HCT116 (cell line): ENCODE measurements around the gene TENT5A. TPM values are rescaled to one million over a fixed set of nuclear protein-coding genes. Genes with fewer than 3 reads are reported as not detected.

Experiments
- ATAC-seq: fragments of 200-7000 bp; cut with Tn5 transposase; 2 replicates; pipeline ENCODE4 v1.9.1; 2020; ENCODE audit warnings: mild to moderate bottlenecking, moderate library complexity
- BruUV-seq: library from RNA; stranded (reverse); fragments of 400-500 nt; replicated peaks from 2 replicates; lab custom pipeline; 2021; lab: Mats Ljungman, UMichigan
- CTCF ChIA-PET: fragments of 300-600 bp; sonication (Branson Sonifier 250); formaldehyde crosslinking; loops from one replicate; lab custom pipeline; 2021; ENCODE audit warnings: antibody characterized with exemption; lab: Charles Lee
- POLR2A ChIA-PET: fragments of 300-600, 350-600 bp; sonication (Branson Sonifier 250); formaldehyde crosslinking; loops from one replicate; lab custom pipeline; 2021; ENCODE audit warnings: antibody characterized with exemption; lab: Charles Lee
- RAD21 ChIA-PET, 2 experiments: fragments of 300-600 bp; sonication (Branson Sonifier 250); formaldehyde crosslinking; loops; one replicate each; lab custom pipeline; 2023; ENCODE audit warnings: low total read pairs in 2 of 2; ENCODE audit not compliant: uncharacterized antibody in 2 of 2, unreplicated experiment in 2 of 2, low non-redundant PET in 1 of 2; lab: Charles Lee
- DNase-seq: peaks from one replicate; pipeline ENCODE4 v3.0.0-alpha.2; 2010; ENCODE audit warnings: low read depth, low spot score
- H2AFZ ChIP-seq: fragments of 200-600 bp; shearing (Covaris generic), sonication (generic); 2 replicates; pipeline ENCODE4 v1.6.1; 2017; ENCODE audit warnings: low read depth, mixed run types, mixed read lengths, antibody characterized with exemption, low read length; ENCODE audit not compliant: poor library complexity, severe bottlenecking
- H3K27ac ChIP-seq: 2 replicates; pipeline ENCODE4 v1.5.1; 2012; ENCODE audit warnings: low read depth, low read length
- H3K27me3 ChIP-seq: fragments of 200-600 bp; sonication (generic); 2 replicates; pipeline ENCODE4 v1.6.1; 2016; ENCODE audit warnings: mixed run types, low read length, mixed read lengths; ENCODE audit not compliant: insufficient read depth
- H3K36me3 ChIP-seq, 2 experiments: fragments of 200-500 bp in 1 of 2; fragments of 200-600 bp in 1 of 2; sonication (Bioruptor generic) in 1 of 2; sonication (generic) in 1 of 2; 2 replicates each; pipeline versions ENCODE4 v1.5.1 to v1.6.1; 2014 to 2016; ENCODE audit warnings: low read length in 2 of 2, inconsistent platforms in 1 of 2, mixed read lengths in 1 of 2, mixed run types in 1 of 2; ENCODE audit not compliant: insufficient read depth in 2 of 2, control insufficient read depth in 1 of 2
- H3K4me1 ChIP-seq, 2 experiments: fragments of 200-600 bp in 1 of 2; sonication (generic) in 1 of 2; 2 replicates each; pipeline versions ENCODE4 v1.5.1 to v1.6.1; 2012 to 2017; ENCODE audit warnings: low read length in 2 of 2, inconsistent platforms in 1 of 2, mild to moderate bottlenecking in 1 of 2, mixed read lengths in 1 of 2, mixed run types in 1 of 2, moderate library complexity in 1 of 2; ENCODE audit not compliant: insufficient read depth in 2 of 2, control insufficient read depth in 1 of 2
- H3K4me2 ChIP-seq: fragments of 200-600 bp; sonication (generic); 2 replicates; pipeline ENCODE4 v1.6.1; 2017; ENCODE audit warnings: mixed run types, low read length, mixed read lengths
- H3K4me3 ChIP-seq, 2 experiments: fragments of 200-600 bp in 1 of 2; sonication (generic) in 1 of 2; replicated peaks in 1 of 2; 2 replicates each; pipeline ENCODE4 v1.5.1; 2011 to 2016; ENCODE audit warnings: low read length in 2 of 2, control low read depth in 1 of 2, low read depth in 1 of 2, mild to moderate bottlenecking in 1 of 2, mixed read lengths in 1 of 2, mixed run types in 1 of 2
- H3K79me2 ChIP-seq: fragments of 200-600 bp; sonication (generic); 2 replicates; pipeline ENCODE4 v1.6.1; 2017; ENCODE audit warnings: mild to moderate bottlenecking, mixed run types, low read length, moderate library complexity, mixed read lengths; ENCODE audit not compliant: insufficient read depth
- H3K9ac ChIP-seq: fragments of 200-600 bp; sonication (generic); 2 replicates; pipeline ENCODE4 v1.6.1; 2016; ENCODE audit warnings: low read length, mixed read lengths
- H3K9me2 ChIP-seq: fragments of 200-600 bp; sonication (generic), shearing (Covaris generic); 2 replicates; pipeline ENCODE4 v1.6.1; 2017; ENCODE audit warnings: mixed run types, mild to moderate bottlenecking, moderate library complexity; ENCODE audit not compliant: insufficient read depth
- H3K9me3 ChIP-seq, 2 experiments: fragments of 200-500 bp in 1 of 2; fragments of 200-600 bp in 1 of 2; sonication (Bioruptor generic) in 1 of 2; sonication (generic) in 1 of 2; 2 replicates each; pipeline ENCODE4 v1.6.1; 2014 to 2017; ENCODE audit warnings: low read length in 2 of 2, mixed read lengths in 2 of 2, inconsistent platforms in 1 of 2, low read depth in 1 of 2, mild to moderate bottlenecking in 1 of 2, mixed run types in 1 of 2, moderate library complexity in 1 of 2; ENCODE audit not compliant: control insufficient read depth in 1 of 2, insufficient read depth in 1 of 2
- H4K20me1 ChIP-seq: fragments of 200-600 bp; sonication (generic), shearing (Covaris generic); 2 replicates; pipeline ENCODE4 v1.6.1; 2017; ENCODE audit warnings: mixed run types, mild to moderate bottlenecking, moderate library complexity; ENCODE audit not compliant: insufficient read depth
- CBX3 ChIP-seq: IDR thresholded peaks from 2 replicates; pipeline ENCODE4 v1.6.1; 2012; ENCODE audit warnings: low read depth
- CEBPB ChIP-seq: IDR thresholded peaks from 2 replicates; pipeline ENCODE4 v1.6.1; 2012; ENCODE audit warnings: low read depth
- EGR1 ChIP-seq: IDR thresholded peaks from 2 replicates; pipeline ENCODE4 v1.6.1; 2012; ENCODE audit warnings: low read depth
- EZH2 ChIP-seq: fragments of 200-600 bp; sonication (generic); IDR thresholded peaks from 2 replicates; pipeline ENCODE4 v1.6.1; 2017; ENCODE audit warnings: antibody characterized with exemption, mixed run types
- EZH2phosphoT487 ChIP-seq: fragments of 200-600 bp; IDR thresholded peaks from 2 replicates; pipeline ENCODE4 v1.6.1; 2018; ENCODE audit warnings: antibody characterized with exemption, borderline replicate concordance
- FOSL1 ChIP-seq: IDR thresholded peaks from 2 replicates; pipeline ENCODE4 v1.6.1; 2012; ENCODE audit warnings: low read depth
- POLR2A ChIP-seq: IDR thresholded peaks from 2 replicates; pipeline ENCODE4 v1.7.0; 2011; ENCODE audit warnings: borderline replicate concordance; ENCODE audit not compliant: insufficient read depth, insufficient read length; ENCODE audit errors: extremely low read depth
- SIN3A ChIP-seq: IDR thresholded peaks from 2 replicates; pipeline ENCODE4 v1.6.1; 2012; ENCODE audit warnings: low read depth
- SP1 ChIP-seq: IDR thresholded peaks from 2 replicates; pipeline ENCODE4 v1.6.1; 2012; ENCODE audit warnings: low read depth
- TCF7L2 ChIP-seq: IDR thresholded peaks from 2 replicates; pipeline ENCODE4 v1.7.0; 2011; ENCODE audit warnings: borderline replicate concordance, inconsistent platforms; ENCODE audit not compliant: insufficient read depth, insufficient read length; ENCODE audit errors: extremely low read depth
- YY1 ChIP-seq: IDR thresholded peaks from 2 replicates; pipeline ENCODE4 v1.6.1; 2011; ENCODE audit warnings: low read length, low read depth, moderate library complexity, mild to moderate bottlenecking; ENCODE audit not compliant: insufficient replicate concordance; ENCODE audit errors: extremely low read depth
- ZFX ChIP-seq: fragments of 450-650 bp; IDR thresholded peaks from 2 replicates; pipeline ENCODE4 v1.6.1; 2017
- ZNF274 ChIP-seq: fragments of 200-500 bp; sonication (Bioruptor generic); IDR thresholded peaks from 2 replicates; pipeline ENCODE4 v1.6.1; 2014; ENCODE audit warnings: mild to moderate bottlenecking, low read depth, low read length, inconsistent platforms
- intact Hi-C: fragments of 100-400 bp; cut with micrococcal nuclease; formaldehyde crosslinking; loops from 2 replicates; pipeline ENCODE4 v1.10.0; 2022
- total RNA-seq: library from RNA; stranded (reverse); gene quantifications from one replicate; pipeline ENCODE4 v1.2.1, GENCODE V29; 2021; ENCODE audit not compliant: unreplicated experiment
- TF ChIP-seq, protein P1 (sequence below): IDR thresholded peaks from 2 replicates; pipeline ENCODE4 v1.6.1; 2012; ENCODE audit warnings: low read depth

Gene TENT5A
- total RNA-seq, 1 experiment from 2014 or later: 11.2 TPM

DNA sequence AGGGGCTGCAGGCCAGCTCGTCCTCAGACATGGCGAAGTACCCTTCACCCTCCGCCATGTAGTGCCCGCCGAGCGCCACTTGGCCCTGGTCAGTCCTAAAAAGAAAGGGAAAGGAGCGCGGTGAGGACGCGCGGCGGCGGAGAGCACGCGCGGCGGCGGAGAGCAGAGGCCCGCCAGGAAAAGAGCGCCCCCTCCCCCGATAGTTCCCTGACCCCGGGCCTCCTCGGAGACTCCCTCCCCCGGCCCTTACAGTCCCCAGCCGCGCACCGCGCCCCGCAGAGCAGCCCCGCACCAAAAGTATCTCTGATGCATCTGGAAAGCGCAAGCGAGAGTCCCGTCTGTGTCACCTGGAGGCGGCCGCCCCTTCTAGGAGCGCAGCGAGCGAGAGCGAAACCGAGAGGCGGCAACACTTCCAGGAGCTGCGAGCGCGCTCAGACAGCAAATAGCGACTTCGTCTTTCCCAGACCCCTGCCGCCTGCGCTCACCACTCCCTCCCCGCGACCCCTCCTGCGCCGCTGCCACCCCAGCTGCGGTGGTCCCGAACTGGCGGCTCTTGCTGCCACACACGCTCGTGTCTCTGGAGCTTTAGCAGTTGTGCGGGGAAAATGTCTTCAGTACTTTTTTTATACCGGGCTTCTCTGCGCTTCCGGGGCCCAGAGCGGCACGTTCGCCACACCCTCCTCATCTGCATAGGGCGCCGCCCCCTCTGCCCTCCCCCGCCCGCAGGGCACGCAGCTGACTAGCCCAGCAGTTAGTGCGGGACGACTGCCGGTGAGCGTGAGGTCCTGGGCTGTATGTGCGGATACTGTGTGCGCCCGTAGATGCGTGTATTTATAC is at the start of gene TENT5A (continued):
- TF ChIP-seq, protein P1, sequence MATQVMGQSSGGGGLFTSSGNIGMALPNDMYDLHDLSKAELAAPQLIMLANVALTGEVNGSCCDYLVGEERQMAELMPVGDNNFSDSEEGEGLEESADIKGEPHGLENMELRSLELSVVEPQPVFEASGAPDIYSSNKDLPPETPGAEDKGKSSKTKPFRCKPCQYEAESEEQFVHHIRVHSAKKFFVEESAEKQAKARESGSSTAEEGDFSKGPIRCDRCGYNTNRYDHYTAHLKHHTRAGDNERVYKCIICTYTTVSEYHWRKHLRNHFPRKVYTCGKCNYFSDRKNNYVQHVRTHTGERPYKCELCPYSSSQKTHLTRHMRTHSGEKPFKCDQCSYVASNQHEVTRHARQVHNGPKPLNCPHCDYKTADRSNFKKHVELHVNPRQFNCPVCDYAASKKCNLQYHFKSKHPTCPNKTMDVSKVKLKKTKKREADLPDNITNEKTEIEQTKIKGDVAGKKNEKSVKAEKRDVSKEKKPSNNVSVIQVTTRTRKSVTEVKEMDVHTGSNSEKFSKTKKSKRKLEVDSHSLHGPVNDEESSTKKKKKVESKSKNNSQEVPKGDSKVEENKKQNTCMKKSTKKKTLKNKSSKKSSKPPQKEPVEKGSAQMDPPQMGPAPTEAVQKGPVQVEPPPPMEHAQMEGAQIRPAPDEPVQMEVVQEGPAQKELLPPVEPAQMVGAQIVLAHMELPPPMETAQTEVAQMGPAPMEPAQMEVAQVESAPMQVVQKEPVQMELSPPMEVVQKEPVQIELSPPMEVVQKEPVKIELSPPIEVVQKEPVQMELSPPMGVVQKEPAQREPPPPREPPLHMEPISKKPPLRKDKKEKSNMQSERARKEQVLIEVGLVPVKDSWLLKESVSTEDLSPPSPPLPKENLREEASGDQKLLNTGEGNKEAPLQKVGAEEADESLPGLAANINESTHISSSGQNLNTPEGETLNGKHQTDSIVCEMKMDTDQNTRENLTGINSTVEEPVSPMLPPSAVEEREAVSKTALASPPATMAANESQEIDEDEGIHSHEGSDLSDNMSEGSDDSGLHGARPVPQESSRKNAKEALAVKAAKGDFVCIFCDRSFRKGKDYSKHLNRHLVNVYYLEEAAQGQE: no peak
- TF ChIP-seq ZFX (peak; percentile 45), ZNF274 (no peak), CEBPB (no peak), TCF7L2 (no peak), SIN3A (peak; percentile 42; the same call in 1 of the 2 replicates), SP1 (no peak), FOSL1 (no peak)

DNA sequence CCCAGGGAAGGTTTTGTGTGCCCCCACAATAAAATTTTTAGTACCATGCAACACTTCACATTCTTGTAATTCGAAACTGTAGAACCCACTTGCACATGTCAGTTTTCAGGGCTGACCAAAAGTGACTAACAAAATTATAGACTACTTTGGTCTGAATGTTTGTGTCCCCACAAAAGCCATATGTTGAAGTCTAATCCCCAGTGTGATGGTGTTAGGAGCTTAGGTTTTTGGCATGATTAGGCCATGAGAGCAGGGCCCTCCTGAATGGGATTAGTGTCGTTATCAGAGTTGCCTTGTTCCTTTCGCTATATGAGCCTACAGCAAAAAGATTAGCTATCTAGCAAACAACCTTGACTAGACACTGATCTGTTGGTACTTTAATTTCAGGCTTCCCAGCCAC is 49.0 kb upstream of the TENT5A start:
- TF ChIP-seq TCF7L2 (no peak), ZFX (no peak), POLR2A (no peak), YY1 (no peak), CEBPB (no peak), FOSL1 (no peak), EZH2 (no peak), ZNF274 (no peak), EZH2phosphoT487 (no peak), CBX3 (no peak), EGR1 (no peak)
- no peak overlapping the region for H3K27ac ChIP-seq
- ChIA-PET CTCF (no interaction called here), RAD21 (no interaction called here), POLR2A (no interaction called here)
- no peak overlapping the region for H3K9ac ChIP-seq
- no peaks in the 10 kb centered on the region for H3K9me2 ChIP-seq
- no peak overlapping the region for H3K4me2 ChIP-seq
- no peak overlapping the region for H2AFZ ChIP-seq
- H3K79me2 ChIP-seq: no peaks in the 10 kb centered on the region
- no peaks in the 10 kb centered on the region for H3K9me3 ChIP-seq
- no TSS peak for BruUV-seq
- H3K36me3 ChIP-seq: no peaks in the 10 kb centered on the region
- intact Hi-C loops: no loop called here
- H3K4me3 ChIP-seq: no peak overlapping the region
- no peak for DNase-seq
- H3K4me1 ChIP-seq: no peaks in the 10 kb centered on the region
- ATAC-seq: no peak
- no peaks in the 10 kb centered on the region for H4K20me1 ChIP-seq
- H3K27me3 ChIP-seq: no peaks in the 10 kb centered on the region
